Bladder microvascular endothelial cell (primary cell): Measurements from ENCODE around the gene ZNF260. TPM values are rescaled to one million over a fixed set of nuclear protein-coding genes. Genes with fewer than 3 reads are reported as not detected.

ENCODE experiments used
- total RNA-seq: library from RNA; depleted of rRNA; stranded (reverse); fragments of >200 nt; gene quantifications from 2 replicates; pipeline ENCODE4 v1.2.3, GENCODE V29; 2014

The ZNF260 gene
- 5.0 and 16.9 TPM in 2 replicates for total RNA-seq

GRCh38 chr19:36528194-36528920, at the start of gene ZNF260:
Gene ZNF260, minus strand, starts transcription at chr19:36528271. Its CDS starts 13,033 bp downstream, at chr19:36515238.

GRCh38 chr19:36573020-36573894, 45.2 kb upstream of the ZNF260 start, which contains the start of gene ZNF529:
Gene ZNF529, minus strand, starts transcription at chr19:36573292. Its CDS starts 946 bp downstream, at chr19:36572346.

GRCh38 chr19:36489118-36489919, 38.8 kb downstream of the ZNF260 start, which contains the start of gene ZNF566:
Gene ZNF566, minus strand, starts transcription at chr19:36489561. Its CDS starts 13,004 bp downstream, at chr19:36476557.

Other genes with a start within 250 kb of the ZNF260 start
- gene ZFP14, start 149.1 kb downstream of the ZNF260 start, total RNA-seq: 2.1 and 4.7 TPM in 2 replicates
- 2.8 and 6.7 TPM in 2 replicates for gene ZFP82, start 109.6 kb downstream of the ZNF260 start, total RNA-seq
- 5.3 and 10.4 TPM in 2 replicates for gene ZNF566, start 38.7 kb downstream of the ZNF260 start, total RNA-seq
- gene ZNF529, start 45.0 kb upstream of the ZNF260 start, total RNA-seq: 3.6 and 7.7 TPM in 2 replicates
- 3.6 and 8.1 TPM in 2 replicates for gene ZNF382, start 77.0 kb upstream of the ZNF260 start, total RNA-seq
- 5.5 and 11.5 TPM in 2 replicates for gene ZNF461, start 138.6 kb upstream of the ZNF260 start, total RNA-seq
- 2.8 and 8.3 TPM in 2 replicates for gene ZNF567, start 159.3 kb upstream of the ZNF260 start, total RNA-seq
- 0.97 and 4.8 TPM in 2 replicates for gene ZNF850, start 244.5 kb upstream of the ZNF260 start, total RNA-seq